Chondrocyte (in vitro differentiated cells): ENCODE results near the gene TTLL11. TPM values are rescaled to one million over a fixed set of nuclear protein-coding genes. Genes with fewer than 3 reads are reported as not detected.

Source experiments
- DNase-seq: peaks from one replicate; pipeline ENCODE4 v3.0.0; 2021; ENCODE audit warnings: mixed read lengths, low spot score
- H3K27ac Mint-ChIP-seq: one replicate; pipeline ENCODE4 v1.8.0; 2021; ENCODE audit warnings: mild to moderate bottlenecking, moderate library complexity, mixed read lengths; ENCODE audit not compliant: unreplicated experiment
- H3K27me3 Mint-ChIP-seq: 2 replicates; pipeline ENCODE4 v1.8.0; 2021; ENCODE audit warnings: low read depth, mixed read lengths
- H3K36me3 Mint-ChIP-seq: 2 replicates; pipeline ENCODE4 v1.8.0; 2021; ENCODE audit warnings: low read depth, mixed read lengths
- H3K4me1 Mint-ChIP-seq: 2 replicates; pipeline ENCODE4 v1.8.0; 2021; ENCODE audit warnings: low read depth, mild to moderate bottlenecking, mixed read lengths
- H3K4me3 Mint-ChIP-seq: one replicate; pipeline ENCODE4 v1.8.0; 2021; ENCODE audit warnings: mild to moderate bottlenecking, moderate library complexity, mixed read lengths; ENCODE audit not compliant: unreplicated experiment
- H3K9me3 Mint-ChIP-seq: 2 replicates; pipeline ENCODE4 v1.8.0; 2021; ENCODE audit warnings: low read depth, mixed read lengths
- total RNA-seq: library from RNA; stranded (reverse); gene quantifications from 3 replicates; pipeline ENCODE4 v1.2.1, GENCODE V29; 2021
- TF ChIP-seq, protein P1 (sequence below): fragments of 200-600 bp; sonication (generic); IDR thresholded peaks from 2 replicates; pipeline ENCODE4 v1.5.0; 2021; ENCODE audit warnings: antibody characterized with exemption, mild to moderate bottlenecking, moderate library complexity

TTLL11 gene
- total RNA-seq, 1 donor from 2014 or later = 9.1 TPM

DNA sequence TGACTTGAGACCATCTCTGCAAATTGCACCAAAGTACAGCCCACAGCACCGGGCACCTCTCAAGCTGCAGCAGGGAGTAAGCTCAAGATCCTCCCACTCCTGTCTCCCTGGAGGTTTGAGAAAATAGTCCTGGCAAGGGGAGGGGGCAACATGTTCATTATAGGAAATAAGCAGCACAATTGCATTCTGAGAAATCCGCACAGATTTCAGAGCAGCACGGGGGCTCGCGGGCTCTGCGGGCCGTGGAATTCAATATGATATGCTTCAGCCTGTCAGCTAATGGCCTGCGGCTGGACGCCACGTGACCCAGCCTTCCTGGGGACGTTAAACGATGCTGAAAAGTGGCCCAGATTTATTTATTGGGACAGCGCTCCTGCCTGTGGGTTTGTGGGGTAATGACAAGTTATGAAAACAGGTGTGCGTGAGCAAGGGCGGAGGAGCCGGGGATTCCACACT is 285.3 kb downstream of the TTLL11 start:
- H3K27ac Mint-ChIP-seq = no peak overlapping the region
- no peak overlapping the region for H3K4me3 Mint-ChIP-seq
- H3K9me3 Mint-ChIP-seq = peaks cover 14% of the 10 kb centered on the region
- peaks cover 2% of the 10 kb centered on the region for H3K27me3 Mint-ChIP-seq
- no peak for DNase-seq
- TF ChIP-seq, protein P1, sequence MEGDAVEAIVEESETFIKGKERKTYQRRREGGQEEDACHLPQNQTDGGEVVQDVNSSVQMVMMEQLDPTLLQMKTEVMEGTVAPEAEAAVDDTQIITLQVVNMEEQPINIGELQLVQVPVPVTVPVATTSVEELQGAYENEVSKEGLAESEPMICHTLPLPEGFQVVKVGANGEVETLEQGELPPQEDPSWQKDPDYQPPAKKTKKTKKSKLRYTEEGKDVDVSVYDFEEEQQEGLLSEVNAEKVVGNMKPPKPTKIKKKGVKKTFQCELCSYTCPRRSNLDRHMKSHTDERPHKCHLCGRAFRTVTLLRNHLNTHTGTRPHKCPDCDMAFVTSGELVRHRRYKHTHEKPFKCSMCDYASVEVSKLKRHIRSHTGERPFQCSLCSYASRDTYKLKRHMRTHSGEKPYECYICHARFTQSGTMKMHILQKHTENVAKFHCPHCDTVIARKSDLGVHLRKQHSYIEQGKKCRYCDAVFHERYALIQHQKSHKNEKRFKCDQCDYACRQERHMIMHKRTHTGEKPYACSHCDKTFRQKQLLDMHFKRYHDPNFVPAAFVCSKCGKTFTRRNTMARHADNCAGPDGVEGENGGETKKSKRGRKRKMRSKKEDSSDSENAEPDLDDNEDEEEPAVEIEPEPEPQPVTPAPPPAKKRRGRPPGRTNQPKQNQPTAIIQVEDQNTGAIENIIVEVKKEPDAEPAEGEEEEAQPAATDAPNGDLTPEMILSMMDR = no peak
- H3K36me3 Mint-ChIP-seq = peaks cover 6% of the 10 kb centered on the region
- H3K4me1 Mint-ChIP-seq = no peaks in the 10 kb centered on the region

DNA sequence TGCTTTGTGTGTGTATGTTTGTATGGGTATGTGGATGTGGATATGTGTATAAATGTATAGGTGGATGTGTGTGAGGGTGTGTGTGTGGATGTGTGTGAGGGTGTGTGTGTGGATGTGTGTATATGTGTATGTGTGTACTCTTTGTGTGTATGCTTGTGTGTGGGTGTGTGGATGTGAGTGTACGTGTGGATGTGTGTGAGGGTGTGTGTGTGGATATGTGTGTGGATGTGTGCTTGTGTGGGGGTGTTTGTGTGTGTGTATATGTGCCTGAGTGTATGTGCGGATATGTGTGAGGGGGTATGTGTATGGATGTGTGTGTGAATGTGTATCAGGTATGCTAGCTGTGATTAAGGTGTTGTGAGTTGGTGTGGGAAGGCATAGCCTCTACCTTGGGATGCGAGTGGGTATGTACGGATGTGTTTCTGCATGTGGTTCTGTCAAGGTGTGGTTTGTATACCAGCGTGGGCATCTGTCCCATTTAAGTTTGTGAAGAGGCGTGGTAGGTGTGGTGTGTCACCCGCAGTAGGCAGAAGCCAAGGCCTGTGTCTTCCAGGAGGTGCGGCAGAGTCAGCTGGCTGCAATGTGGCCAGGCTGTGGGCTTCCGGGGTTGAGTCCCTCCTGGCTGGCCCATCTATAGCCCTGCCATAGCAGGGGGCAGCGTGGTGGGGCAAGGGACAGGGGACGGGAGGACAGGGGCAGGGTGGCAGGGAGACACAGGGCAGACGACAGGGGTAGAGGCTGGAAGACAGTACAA is 285.9 kb downstream of the TTLL11 start:
- H3K4me3 Mint-ChIP-seq = no peak overlapping the region
- no peaks in the 10 kb centered on the region for H3K4me1 Mint-ChIP-seq
- peaks cover 6% of the 10 kb centered on the region for H3K36me3 Mint-ChIP-seq
- no peak overlapping the region for H3K27ac Mint-ChIP-seq
- peaks cover 6% of the 10 kb centered on the region for H3K27me3 Mint-ChIP-seq
- DNase-seq = no peak
- TF ChIP-seq, protein P1 = no peak
- peaks cover 14% of the 10 kb centered on the region for H3K9me3 Mint-ChIP-seq

DNA sequence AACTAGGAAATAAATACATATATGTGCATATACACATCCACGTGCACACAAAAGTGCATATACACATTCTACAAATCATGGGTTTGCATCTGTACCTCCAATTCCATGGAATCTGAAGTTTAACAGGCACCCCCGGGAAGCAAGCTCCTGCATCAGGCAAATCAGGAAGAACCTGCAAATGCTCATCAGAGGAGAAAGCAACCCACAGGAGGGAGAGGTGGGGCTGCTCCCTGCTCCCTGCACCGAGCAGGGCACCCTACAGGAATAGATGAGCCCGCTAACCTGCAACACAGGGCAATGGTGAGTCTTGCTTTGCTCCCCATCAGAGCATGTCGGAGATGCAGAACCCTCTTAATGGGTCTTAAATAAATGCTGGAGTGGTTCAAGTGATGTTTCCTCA is 290.4 kb downstream of the TTLL11 start:
- peaks cover 9% of the 10 kb centered on the region for H3K27me3 Mint-ChIP-seq
- no peak overlapping the region for H3K4me3 Mint-ChIP-seq
- H3K36me3 Mint-ChIP-seq = peaks cover 6% of the 10 kb centered on the region
- H3K4me1 Mint-ChIP-seq = no peaks in the 10 kb centered on the region
- H3K9me3 Mint-ChIP-seq = peaks cover 14% of the 10 kb centered on the region
- H3K27ac Mint-ChIP-seq = no peak overlapping the region
- no peak for DNase-seq
- TF ChIP-seq, protein P1 = no peak

DNA sequence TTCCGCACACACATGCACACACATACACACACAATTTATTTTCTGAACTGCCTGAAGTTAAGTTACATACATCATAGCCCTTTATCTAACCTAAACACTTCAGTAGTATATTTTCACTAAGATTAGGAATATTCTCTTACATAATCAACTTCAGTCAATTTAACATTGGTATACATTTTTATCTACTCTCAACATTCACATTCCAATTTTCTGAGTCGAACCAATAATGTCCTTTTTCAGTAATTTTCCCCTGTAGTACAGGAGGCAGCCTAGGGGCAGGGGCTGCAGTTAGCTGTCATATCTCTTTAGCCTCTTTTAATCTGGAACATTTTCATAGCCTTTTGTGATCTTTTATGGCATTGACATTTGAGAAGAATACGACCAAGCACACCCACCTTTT is 291.5 kb downstream of the TTLL11 start:
- Mint-ChIP-seq H3K36me3 (peaks cover 6% of the 10 kb centered on the region), H3K4me3 (no peak overlapping the region), H3K27me3 (peaks cover 9% of the 10 kb centered on the region), H3K4me1 (no peaks in the 10 kb centered on the region), H3K9me3 (peaks cover 14% of the 10 kb centered on the region), H3K27ac (no peak overlapping the region)
- TF ChIP-seq, protein P1 = no peak
- no peak for DNase-seq

DNA sequence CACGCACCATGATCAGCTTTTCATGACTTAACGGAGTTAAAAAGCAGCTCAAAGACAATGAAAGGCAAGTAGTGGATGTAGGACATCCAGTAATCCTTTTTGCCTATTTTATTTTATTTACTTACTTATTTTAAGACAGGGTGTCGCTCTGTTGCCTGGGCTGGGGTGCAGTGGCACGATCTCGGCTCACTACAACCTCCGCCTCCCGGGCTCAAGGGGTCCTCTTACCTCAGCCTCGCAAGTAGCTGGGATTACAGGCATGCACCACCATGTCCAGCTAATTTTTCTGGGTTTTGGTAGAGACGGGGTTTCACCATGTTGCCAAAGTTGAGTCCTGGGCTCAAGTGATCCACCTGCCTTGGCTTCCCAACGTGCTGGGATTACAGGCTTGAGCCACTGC is 292.7 kb downstream of the TTLL11 start:
- Mint-ChIP-seq H3K27me3 (peaks cover 9% of the 10 kb centered on the region), H3K27ac (no peak overlapping the region), H3K36me3 (peaks cover 6% of the 10 kb centered on the region), H3K4me1 (no peaks in the 10 kb centered on the region), H3K9me3 (peaks cover 14% of the 10 kb centered on the region), H3K4me3 (no peak overlapping the region)
- DNase-seq = no peak
- TF ChIP-seq, protein P1 = no peak
